GM13977 (cell line): ENCODE measurements around the gene MATN4.

Source experiments
- DNase-seq: peaks from one replicate; pipeline ENCODE4 v3.0.0; 2012; ENCODE audit warnings: low spot score
- in situ Hi-C: fragments of 300-500 bp; cut with MboI; formaldehyde crosslinking; loops from one replicate; pipeline ENCODE4 v1.12.0; 2022; ENCODE audit warnings: low sequenced_read_pairs, low pct_unique_long_range_greater_than_20kb, mixed read lengths, inconsistent platforms; ENCODE audit not compliant: unreplicated experiment
- TF ChIP-seq, protein P1 (sequence below): IDR thresholded peaks from 2 replicates; pipeline ENCODE4 v1.5.1; 2012; ENCODE audit warnings: mild to moderate bottlenecking, control low read depth; ENCODE audit not compliant: insufficient read depth; ENCODE audit errors: extremely low read depth, missing control alignments

MATN4 gene

GRCh38 chr20:45350217-45350616 lies 42.1 kb upstream of the MATN4 start:
- TF ChIP-seq, protein P1, sequence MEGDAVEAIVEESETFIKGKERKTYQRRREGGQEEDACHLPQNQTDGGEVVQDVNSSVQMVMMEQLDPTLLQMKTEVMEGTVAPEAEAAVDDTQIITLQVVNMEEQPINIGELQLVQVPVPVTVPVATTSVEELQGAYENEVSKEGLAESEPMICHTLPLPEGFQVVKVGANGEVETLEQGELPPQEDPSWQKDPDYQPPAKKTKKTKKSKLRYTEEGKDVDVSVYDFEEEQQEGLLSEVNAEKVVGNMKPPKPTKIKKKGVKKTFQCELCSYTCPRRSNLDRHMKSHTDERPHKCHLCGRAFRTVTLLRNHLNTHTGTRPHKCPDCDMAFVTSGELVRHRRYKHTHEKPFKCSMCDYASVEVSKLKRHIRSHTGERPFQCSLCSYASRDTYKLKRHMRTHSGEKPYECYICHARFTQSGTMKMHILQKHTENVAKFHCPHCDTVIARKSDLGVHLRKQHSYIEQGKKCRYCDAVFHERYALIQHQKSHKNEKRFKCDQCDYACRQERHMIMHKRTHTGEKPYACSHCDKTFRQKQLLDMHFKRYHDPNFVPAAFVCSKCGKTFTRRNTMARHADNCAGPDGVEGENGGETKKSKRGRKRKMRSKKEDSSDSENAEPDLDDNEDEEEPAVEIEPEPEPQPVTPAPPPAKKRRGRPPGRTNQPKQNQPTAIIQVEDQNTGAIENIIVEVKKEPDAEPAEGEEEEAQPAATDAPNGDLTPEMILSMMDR, result no peak
- no peak for DNase-seq
- in situ Hi-C loops, result no loop called here

DNA sequence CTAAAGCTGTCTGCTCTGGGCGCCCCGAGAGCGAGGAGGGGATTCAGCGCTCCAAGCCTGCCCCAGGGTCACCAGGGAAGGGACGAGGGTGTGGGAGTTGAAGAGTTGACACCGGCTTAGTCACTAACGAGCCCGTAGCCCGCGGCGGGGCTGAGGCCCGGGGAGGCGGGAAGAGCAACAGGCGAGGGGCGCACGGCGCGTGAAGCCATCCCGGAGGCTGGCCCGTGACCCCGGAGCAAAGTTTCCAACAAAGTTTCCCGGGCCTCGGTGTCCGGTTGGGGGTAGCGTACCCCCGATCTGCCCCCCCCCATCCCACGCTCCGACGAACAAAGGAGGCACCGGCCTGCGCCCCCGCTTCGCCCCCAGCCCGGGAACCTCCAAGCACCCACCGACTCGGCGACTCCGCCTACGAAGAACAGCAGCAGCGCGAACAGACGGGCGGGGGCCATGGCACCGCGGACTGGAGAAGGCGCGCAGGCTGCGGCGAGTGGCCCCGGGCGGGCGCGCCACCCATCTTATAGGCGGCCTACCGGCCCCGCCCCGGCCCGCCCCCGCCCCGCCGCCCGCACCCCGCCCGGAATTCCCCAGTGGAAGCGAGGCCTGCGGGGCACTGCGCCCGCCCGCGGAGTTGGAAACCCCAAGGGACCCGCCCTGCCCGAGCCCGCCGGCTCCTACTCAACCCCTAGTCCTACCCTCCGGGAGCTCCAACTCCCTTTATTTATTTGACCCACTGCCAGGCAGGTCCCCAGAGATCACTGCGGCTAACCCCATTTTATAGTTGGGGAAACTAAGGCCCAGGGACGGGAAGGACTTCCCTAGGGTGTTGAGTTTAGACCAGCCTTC lies 40.1 kb upstream of the MATN4 start, which contains the start of gene SDC4:
SDC4 (minus strand) TSS at position 489 of the 843 bp plus-strand sequence; CDS start at position 449, 40 bp downstream.
- peak; percentile 70 for DNase-seq
- in situ Hi-C loops, result no loop called here
- TF ChIP-seq, protein P1, result no peak

- DNase-seq, result no peak
- in situ Hi-C loops, result no loop called here
- TF ChIP-seq, protein P1, result no peak
Measured at GRCh38 chr20:45347297-45347935, 39.3 kb upstream of the MATN4 start.

DNA sequence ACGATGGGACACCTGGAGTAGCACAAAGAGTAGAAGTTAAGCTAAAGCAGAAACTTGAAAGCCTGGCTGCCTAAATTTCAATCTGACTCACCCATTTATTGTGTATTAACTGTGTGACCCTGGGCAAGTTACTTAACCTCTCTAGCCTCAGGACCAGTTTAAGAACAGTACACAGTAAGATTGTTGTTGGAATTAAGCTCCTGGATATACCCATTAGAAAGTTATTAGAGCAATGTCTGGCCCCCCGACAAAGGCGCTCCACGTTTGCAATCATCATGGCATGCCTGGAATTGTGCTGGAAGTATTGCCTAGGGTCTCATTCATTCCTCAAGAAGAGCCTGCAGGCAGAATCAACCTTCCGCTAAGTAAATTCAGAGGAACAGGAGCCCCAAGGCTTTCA lies 38.8 kb upstream of the MATN4 start:
- DNase-seq, result no peak
- TF ChIP-seq, protein P1, result no peak
- in situ Hi-C loops, result no loop called here

DNA sequence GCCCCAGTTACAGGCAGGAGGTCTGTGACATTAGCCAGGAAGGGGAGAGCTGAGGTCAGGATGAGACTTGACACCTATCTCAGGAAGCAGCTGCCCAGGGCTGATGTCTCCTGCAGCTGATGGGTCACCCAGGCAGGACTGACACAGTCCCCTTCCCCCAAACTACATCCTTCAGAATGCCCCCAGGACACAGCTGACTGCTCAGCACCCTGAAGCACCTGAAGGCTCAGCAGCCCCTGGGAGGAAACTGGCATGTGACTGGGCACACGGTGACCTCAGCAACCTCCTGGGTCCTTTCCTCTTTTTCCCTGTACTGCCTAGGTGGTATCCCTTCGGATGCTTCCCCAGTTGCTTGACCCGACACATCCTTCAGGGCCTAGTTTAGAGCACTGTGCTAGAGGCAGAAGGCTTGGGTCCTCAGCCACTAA lies 38.2 kb upstream of the MATN4 start:
- in situ Hi-C loops, result no loop called here
- DNase-seq, result no peak

More for the DNA sequence above, 38.2 kb upstream of the MATN4 start:
- TF ChIP-seq, protein P1, result no peak
